ENCODE data around the gene MCC. TPM values are rescaled to one million over a fixed set of nuclear protein-coding genes. Genes with fewer than 3 reads are reported as not detected.

MCC gene
- total RNA-seq, 1 donor from 2014 or later: 18.9 TPM

GRCh38 chr5:113166261-113166660 lies 322.0 kb downstream of the MCC start:
- no peak for DNase-seq (ENCODE audit: low spot score, unreplicated experiment)
- no peak for TF ChIP-seq CTCF (IDR thresholded peaks at IDR 0.05; ENCODE audit: unreplicated experiment)
- Mint-ChIP-seq H3K36me3 (ENCODE audit: insufficient read depth) (no peaks in the 10 kb centered on the region), H3K4me3 (ENCODE audit: low read depth) (no peak overlapping the region), H3K9me3 (ENCODE audit: low read depth) (no peaks in the 10 kb centered on the region), H3K27ac (no peak overlapping the region), H3K27me3 (no peaks in the 10 kb centered on the region), H3K4me1 (ENCODE audit: low read depth) (peaks cover 21% of the 10 kb centered on the region)

GRCh38 chr5:113164021-113164420 lies 324.2 kb downstream of the MCC start:
- Mint-ChIP-seq H3K36me3 (ENCODE audit: insufficient read depth) (no peaks in the 10 kb centered on the region), H3K9me3 (ENCODE audit: low read depth) (no peaks in the 10 kb centered on the region)
- DNase-seq (ENCODE audit: low spot score, unreplicated experiment): no peak

DNA sequence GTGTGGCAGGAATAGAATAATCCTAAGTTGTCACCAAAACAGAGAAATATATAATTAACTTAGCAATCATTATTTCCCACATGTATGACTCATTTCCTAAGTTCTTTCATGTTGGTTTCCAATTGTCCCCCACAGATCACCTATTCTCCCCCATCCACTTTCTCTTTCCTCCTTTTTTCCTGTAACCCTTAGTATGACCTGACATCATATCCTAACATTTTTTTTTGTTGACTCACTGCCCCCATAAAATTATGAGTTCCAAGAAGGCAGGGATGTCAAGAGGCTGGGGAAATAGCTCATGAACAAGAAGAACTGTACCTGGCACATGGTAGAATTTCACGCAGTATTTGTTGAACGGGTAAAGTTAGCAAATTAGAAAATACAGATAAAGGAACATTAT lies 324.9 kb downstream of the MCC start:
- no peak overlapping the region for H3K27ac Mint-ChIP-seq
- peaks cover 12% of the 10 kb centered on the region for H3K4me1 Mint-ChIP-seq (ENCODE audit: low read depth)
- no peaks in the 10 kb centered on the region for H3K9me3 Mint-ChIP-seq (ENCODE audit: low read depth)
- H3K36me3 Mint-ChIP-seq (ENCODE audit: insufficient read depth): no peaks in the 10 kb centered on the region
- no peaks in the 10 kb centered on the region for H3K27me3 Mint-ChIP-seq
- no peak for TF ChIP-seq CTCF (IDR thresholded peaks at IDR 0.05; ENCODE audit: unreplicated experiment)
- DNase-seq (ENCODE audit: low spot score, unreplicated experiment): no peak
- no peak overlapping the region for H3K4me3 Mint-ChIP-seq (ENCODE audit: low read depth)

More at GRCh38 chr5:113164021-113164420, 324.2 kb downstream of the MCC start:
- no peak overlapping the region for H3K27ac Mint-ChIP-seq
- H3K4me3 Mint-ChIP-seq (ENCODE audit: low read depth): no peak overlapping the region
- no peak for TF ChIP-seq CTCF (IDR thresholded peaks at IDR 0.05; ENCODE audit: unreplicated experiment)
- H3K27me3 Mint-ChIP-seq: no peaks in the 10 kb centered on the region
- H3K4me1 Mint-ChIP-seq (ENCODE audit: low read depth): peaks cover 14% of the 10 kb centered on the region

GRCh38 chr5:113162770-113163169 lies 325.5 kb downstream of the MCC start:
- no peak for DNase-seq (ENCODE audit: low spot score, unreplicated experiment)
- H3K4me1 Mint-ChIP-seq (ENCODE audit: low read depth): peaks cover 12% of the 10 kb centered on the region
- H3K9me3 Mint-ChIP-seq (ENCODE audit: low read depth): no peaks in the 10 kb centered on the region
- H3K27me3 Mint-ChIP-seq: no peaks in the 10 kb centered on the region
- H3K36me3 Mint-ChIP-seq (ENCODE audit: insufficient read depth): no peaks in the 10 kb centered on the region
- no peak for TF ChIP-seq CTCF (IDR thresholded peaks at IDR 0.05; ENCODE audit: unreplicated experiment)
- H3K27ac Mint-ChIP-seq: peak overlapping the region; percentile 2
- no peak overlapping the region for H3K4me3 Mint-ChIP-seq (ENCODE audit: low read depth)

DNA sequence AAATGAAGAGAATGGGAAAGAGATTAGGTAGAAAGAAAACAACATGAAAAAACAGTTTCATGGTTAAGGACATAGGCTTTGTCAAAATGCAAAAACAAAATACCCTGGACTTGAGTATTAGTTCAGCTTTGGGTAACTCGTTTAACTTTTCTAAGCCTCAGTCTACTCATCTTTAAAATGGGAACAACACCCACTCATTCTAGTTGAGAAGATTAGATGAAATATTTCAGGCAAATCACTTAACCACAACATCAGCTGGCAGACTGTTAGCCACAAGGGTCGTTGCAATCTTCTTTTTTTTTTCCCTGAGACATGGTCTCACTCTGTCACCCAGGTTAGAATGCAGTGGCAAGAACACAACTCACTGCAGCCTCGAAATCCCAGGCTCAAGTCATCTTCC lies 326.0 kb downstream of the MCC start:
- H3K9me3 Mint-ChIP-seq (ENCODE audit: low read depth): no peaks in the 10 kb centered on the region
- no peak for TF ChIP-seq CTCF (IDR thresholded peaks at IDR 0.05; ENCODE audit: unreplicated experiment)
- peaks cover 13% of the 10 kb centered on the region for H3K4me1 Mint-ChIP-seq (ENCODE audit: low read depth)
- DNase-seq (ENCODE audit: low spot score, unreplicated experiment): no peak
- H3K4me3 Mint-ChIP-seq (ENCODE audit: low read depth): no peak overlapping the region
- no peak overlapping the region for H3K27ac Mint-ChIP-seq
- H3K27me3 Mint-ChIP-seq: no peaks in the 10 kb centered on the region
- no peaks in the 10 kb centered on the region for H3K36me3 Mint-ChIP-seq (ENCODE audit: insufficient read depth)

All from progenitor cell of endocrine pancreas (in vitro differentiated cells).